ENCODE results near the gene LPCAT3. TPM values are rescaled to one million over a fixed set of nuclear protein-coding genes. Genes with fewer than 3 reads are reported as not detected.

Gene LPCAT3
- total RNA-seq, 1 experiment from 2014 or later: 30.2 TPM

DNA sequence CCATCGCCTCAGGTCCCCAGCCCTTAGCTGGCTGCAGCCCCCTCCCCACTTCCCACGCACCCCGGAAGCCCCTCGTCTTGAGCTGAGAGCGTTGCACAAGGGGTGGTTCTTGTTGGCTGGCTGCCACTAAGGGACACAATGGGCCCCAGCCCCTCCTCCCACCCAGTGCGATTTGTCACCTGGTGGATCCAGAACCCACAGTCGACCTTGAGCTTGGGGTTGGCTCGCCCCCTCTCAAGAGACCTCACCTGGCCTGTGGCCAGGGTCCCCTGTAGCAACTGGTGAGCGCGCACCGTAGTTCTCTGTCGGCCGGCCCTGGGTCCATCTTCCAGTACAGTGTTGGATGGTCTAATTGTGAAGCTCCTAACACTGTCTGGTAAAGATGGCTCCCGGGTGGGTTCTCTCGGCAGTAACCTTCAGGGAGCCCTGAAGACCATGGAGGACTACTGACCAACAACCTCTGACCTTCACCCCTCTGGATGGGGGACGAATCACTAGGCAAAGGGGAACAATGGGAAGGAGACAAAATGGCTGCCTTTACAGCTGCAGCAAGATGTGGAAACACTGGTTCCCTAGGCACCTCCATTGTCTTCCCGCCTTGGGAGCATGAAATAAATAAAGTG is 54.4 kb downstream of the LPCAT3 start:
- DNase-seq: peak; percentile 43
- intact Hi-C loops (cut with micrococcal nuclease; ENCODE audit: unreplicated experiment): no loop called here
- no peaks in the 10 kb centered on the region for H3K27me3 Mint-ChIP-seq (ENCODE audit: unreplicated experiment)
- no peak for TF ChIP-seq CTCF (IDR thresholded peaks at IDR 0.05; ENCODE audit: unreplicated experiment)
- CTCF ChIA-PET: interaction anchor here (1.2 to 5.5 kb wide), 5 partner anchors 19 to 95 kb away, joined by 4 to 90 read pairs (median 10); partner anchors contain the start of genes C12orf57, RNU7-1 and SPSB2
- H3K36me3 Mint-ChIP-seq (ENCODE audit: insufficient read depth, unreplicated experiment): peaks cover 95% of the 10 kb centered on the region
- H3K9me3 Mint-ChIP-seq (ENCODE audit: low read depth, unreplicated experiment): no peaks in the 10 kb centered on the region
- H3K4me1 Mint-ChIP-seq (ENCODE audit: low read depth, unreplicated experiment): peaks cover 44% of the 10 kb centered on the region
- H3K4me3 Mint-ChIP-seq (ENCODE audit: low read depth, unreplicated experiment): peak overlapping the region; percentile 79
- BruUV-seq (replicated peaks): no TSS peak
- peak overlapping the region; percentile 87 for H3K27ac Mint-ChIP-seq (ENCODE audit: unreplicated experiment)

- no TSS peak for BruUV-seq (replicated peaks)
- H3K36me3 Mint-ChIP-seq (ENCODE audit: insufficient read depth, unreplicated experiment): peaks cover 96% of the 10 kb centered on the region
- intact Hi-C loops (cut with micrococcal nuclease; ENCODE audit: unreplicated experiment): no loop called here
- H3K9me3 Mint-ChIP-seq (ENCODE audit: low read depth, unreplicated experiment): no peaks in the 10 kb centered on the region
- CTCF ChIA-PET: interaction anchor here (1.7 to 5.5 kb wide), 4 partner anchors 18 to 94 kb away, joined by 9 to 90 read pairs (median 14); partner anchors contain the start of genes C12orf57, RNU7-1 and SPSB2
- no peaks in the 10 kb centered on the region for H3K27me3 Mint-ChIP-seq (ENCODE audit: unreplicated experiment)
- H3K4me3 Mint-ChIP-seq (ENCODE audit: low read depth, unreplicated experiment): peak overlapping the region; percentile 79
- DNase-seq: peak; percentile 97
- peak overlapping the region; percentile 87 for H3K27ac Mint-ChIP-seq (ENCODE audit: unreplicated experiment)
- H3K4me1 Mint-ChIP-seq (ENCODE audit: low read depth, unreplicated experiment): peaks cover 38% of the 10 kb centered on the region
- TF ChIP-seq CTCF (IDR thresholded peaks at IDR 0.05; ENCODE audit: unreplicated experiment): no peak
These were observed 55.1 kb downstream of the LPCAT3 start for GRCh38 chr12:6963016-6963731.

DNA sequence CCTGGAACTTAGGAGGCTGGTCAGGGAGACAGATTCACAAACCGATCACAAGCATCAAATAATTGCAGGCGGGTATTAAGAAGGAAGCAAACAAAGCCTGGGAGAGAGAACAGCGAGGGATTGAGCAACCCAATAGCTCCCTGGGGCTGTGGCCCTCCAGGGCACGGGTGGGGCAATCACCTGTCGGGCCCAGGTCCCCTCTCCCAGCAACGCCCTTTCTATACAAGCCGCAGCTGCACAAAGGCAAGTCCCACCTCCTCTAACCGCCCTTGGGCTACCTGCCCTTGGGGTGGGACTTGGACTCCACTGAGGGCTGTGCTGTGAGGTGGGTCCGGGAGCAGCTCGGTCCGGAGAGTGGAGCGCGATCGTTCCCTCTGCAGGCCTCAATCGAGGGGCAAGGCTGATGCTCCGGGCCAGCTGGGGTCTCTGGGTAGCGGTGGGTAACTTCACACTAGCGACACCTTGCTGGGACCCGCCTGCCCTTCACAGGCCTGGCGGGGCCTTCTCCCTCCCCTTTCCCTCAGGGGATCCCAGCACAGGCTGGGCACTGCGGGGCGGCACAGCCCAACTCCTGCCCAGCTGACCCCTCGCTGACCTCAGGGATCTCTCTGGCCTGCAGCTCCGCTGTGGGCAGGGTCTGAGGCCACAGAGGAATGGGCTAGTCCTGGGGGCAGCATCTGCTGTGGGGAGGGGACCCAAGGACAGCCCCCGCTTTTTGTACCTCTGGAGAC is 55.8 kb downstream of the LPCAT3 start:
- H3K27ac Mint-ChIP-seq (ENCODE audit: unreplicated experiment): peak overlapping the region; percentile 87
- H3K4me1 Mint-ChIP-seq (ENCODE audit: low read depth, unreplicated experiment): peaks cover 38% of the 10 kb centered on the region
- BruUV-seq (replicated peaks): no TSS peak
- CTCF ChIA-PET: interaction anchor here (1.0 to 5.5 kb wide), 8 partner anchors 10 to 110 kb away, joined by 3 to 90 read pairs (median 4); partner anchors contain the start of genes C12orf57, RNU7-1 and SPSB2
- peaks cover 92% of the 10 kb centered on the region for H3K36me3 Mint-ChIP-seq (ENCODE audit: insufficient read depth, unreplicated experiment)
- intact Hi-C loops (cut with micrococcal nuclease; ENCODE audit: unreplicated experiment): loop anchor here (1.0 kb wide), 1 partner anchor 18 kb away; the partner anchor contains the start of gene C12orf57
- H3K4me3 Mint-ChIP-seq (ENCODE audit: low read depth, unreplicated experiment): peak overlapping the region; percentile 79
- peak; percentile 68 for DNase-seq
- no peak for TF ChIP-seq CTCF (IDR thresholded peaks at IDR 0.05; ENCODE audit: unreplicated experiment)
- no peaks in the 10 kb centered on the region for H3K9me3 Mint-ChIP-seq (ENCODE audit: low read depth, unreplicated experiment)
- no peaks in the 10 kb centered on the region for H3K27me3 Mint-ChIP-seq (ENCODE audit: unreplicated experiment)

GRCh38 chr12:6961695-6962284 is 56.5 kb downstream of the LPCAT3 start:
- Mint-ChIP-seq H3K36me3 (ENCODE audit: insufficient read depth, unreplicated experiment) (peaks cover 89% of the 10 kb centered on the region), H3K9me3 (ENCODE audit: low read depth, unreplicated experiment) (no peaks in the 10 kb centered on the region), H3K27me3 (ENCODE audit: unreplicated experiment) (no peaks in the 10 kb centered on the region), H3K4me3 (ENCODE audit: low read depth, unreplicated experiment) (peak overlapping the region; percentile 79), H3K4me1 (ENCODE audit: low read depth, unreplicated experiment) (peaks cover 38% of the 10 kb centered on the region), H3K27ac (ENCODE audit: unreplicated experiment) (peak overlapping the region; percentile 87)
- CTCF ChIA-PET: interaction anchor here (1.0 to 5.5 kb wide), 8 partner anchors 9 to 109 kb away, joined by 3 to 90 read pairs (median 4); partner anchors contain the start of genes C12orf57, RNU7-1 and SPSB2
- peak; percentile 77 for DNase-seq
- no TSS peak for BruUV-seq (replicated peaks)
- intact Hi-C loops (cut with micrococcal nuclease; ENCODE audit: unreplicated experiment): loop anchor here (1.0 kb wide), 1 partner anchor 17 kb away; the partner anchor contains the start of gene C12orf57
- TF ChIP-seq CTCF (IDR thresholded peaks at IDR 0.05; ENCODE audit: unreplicated experiment): peak; percentile 67

Measured in Calu3 (cell line).